HG03520 (cell line): ENCODE data around the gene NACC2.

Experiments used
- ATAC-seq: cut with Tn5 transposase; IDR thresholded peaks from one replicate; pipeline ENCODE4 v1.9.1; 2021; ENCODE audit warnings: mild to moderate bottlenecking, moderate library complexity; ENCODE audit not compliant: unreplicated experiment

Gene NACC2

GRCh38 chr9:136129176-136129575, 34.1 kb upstream of the NACC2 start:
- no peak for ATAC-seq

DNA sequence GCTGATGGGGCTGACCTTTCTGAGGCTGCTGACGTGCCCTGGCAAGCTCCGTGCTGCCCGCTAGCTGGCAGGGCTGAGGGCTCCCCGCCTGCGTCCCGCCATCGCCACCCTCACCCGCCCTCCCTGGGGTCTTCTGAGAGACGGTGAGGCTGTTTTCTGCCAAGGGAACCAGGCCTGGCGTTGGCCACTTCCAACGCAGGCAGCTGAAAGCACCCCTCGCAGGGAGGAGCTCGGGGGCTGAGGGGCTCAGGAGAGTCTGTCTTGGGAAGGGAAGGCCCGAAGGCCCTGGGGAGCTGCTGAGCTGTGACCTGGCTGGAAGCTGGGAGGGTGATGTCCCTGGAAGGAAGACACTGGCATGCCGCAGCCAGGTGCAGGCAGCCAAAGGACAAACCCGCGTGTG, 33.3 kb upstream of the NACC2 start:
- no peak for ATAC-seq

GRCh38 chr9:136127313-136127712, 32.2 kb upstream of the NACC2 start:
- ATAC-seq = no peak

DNA sequence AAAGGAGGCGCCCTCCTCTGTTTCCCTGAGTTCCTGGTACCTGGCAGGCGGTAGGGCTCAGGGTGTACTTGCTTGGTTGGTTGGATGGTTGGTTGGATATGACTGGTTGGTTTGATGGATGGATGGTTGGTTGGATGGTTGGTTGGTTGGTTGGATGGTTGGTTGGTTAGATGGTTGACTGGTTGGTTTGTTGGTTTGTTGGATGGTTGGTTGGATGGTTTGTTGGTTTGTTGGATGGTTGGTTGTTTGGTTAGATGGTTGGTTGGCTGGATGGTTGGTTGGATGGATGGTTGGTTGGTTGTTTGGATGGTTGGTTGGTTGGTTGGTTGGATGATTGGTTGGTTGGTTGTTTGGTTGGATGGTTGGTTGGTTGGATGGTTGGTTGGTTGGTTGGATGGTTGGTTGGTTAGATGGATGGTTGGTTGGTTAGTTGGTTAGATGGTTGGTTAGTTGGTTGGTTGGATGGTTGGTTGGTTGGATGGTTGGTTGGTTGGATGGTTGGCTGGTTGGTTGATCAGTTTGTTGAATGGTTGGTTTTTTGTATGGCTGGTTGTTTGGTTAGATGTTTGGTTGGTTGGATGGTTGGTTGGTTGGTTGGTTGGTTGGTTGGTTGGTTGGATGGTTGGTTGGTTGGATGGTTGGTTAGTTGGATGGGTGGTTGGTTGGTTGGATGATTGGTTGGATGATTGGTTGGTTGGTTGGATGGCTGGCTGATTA, 30.0 kb upstream of the NACC2 start:
- ATAC-seq = no peak

DNA sequence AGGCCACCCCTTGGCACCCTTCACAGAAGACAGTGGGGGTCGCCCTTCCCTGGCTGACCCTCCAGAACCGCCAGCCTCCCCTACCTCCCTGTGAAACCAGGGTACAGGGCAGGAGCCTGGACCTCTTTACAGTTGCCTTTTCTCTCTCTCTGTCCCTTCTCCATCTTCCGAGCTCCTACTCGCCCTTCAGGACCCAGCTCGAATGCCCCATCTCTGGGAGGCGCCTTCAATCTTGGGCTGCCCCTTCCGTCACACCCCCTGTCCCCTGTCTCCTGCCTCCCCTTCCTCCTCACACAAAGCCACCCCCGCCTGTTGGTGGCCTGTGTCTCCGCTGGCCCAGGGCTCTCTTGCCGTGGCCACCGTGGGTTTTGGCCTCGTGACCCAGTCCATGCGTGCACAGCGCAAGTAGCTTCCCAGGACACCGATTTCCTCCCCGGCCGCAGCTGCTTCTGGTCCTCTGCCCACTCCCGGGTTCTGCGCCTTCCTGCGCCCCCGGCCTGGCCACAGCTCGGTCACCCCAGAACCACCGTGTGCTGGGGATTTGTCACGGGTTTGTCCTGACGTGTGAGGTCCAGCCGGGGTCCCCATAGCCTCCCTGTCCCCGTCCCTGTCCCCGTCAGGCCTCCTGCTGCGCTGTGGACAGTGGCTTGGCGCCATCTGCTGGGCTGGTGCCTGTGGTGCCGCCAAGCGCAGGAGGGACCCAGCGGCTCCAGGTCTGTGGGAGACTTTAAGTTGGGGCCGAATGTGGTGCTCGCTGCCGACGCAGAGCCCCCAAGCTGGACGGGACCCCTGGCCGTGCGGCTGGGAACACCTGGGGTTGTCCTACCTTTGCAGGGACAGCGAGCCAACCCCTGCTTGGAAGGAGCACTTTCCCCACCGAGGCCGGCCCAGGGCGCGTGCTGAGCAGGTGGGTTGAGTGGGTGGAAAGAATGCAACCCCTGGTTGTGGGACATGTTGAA, 27.6 kb upstream of the NACC2 start:
- ATAC-seq = no peak

DNA sequence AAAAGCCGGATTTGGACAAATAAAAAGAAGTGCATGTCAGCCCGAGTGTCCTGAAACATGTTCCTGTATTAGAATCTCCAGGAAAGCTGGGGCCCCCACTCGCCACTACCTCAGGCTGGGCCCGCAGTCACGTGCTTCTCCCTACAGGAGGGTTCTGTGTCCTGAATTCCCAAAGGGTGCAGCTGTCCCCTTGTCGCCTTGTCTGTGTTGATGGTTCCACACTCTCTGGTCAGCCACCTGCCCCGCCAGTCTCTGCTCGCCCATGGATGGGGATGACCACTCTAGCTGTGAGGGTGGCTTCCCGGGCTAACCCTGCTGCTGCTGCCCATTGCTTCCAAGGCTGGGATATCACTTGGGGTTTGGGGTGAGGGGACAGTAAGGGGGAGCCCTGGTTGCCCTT, 26.7 kb upstream of the NACC2 start:
- no peak for ATAC-seq

DNA sequence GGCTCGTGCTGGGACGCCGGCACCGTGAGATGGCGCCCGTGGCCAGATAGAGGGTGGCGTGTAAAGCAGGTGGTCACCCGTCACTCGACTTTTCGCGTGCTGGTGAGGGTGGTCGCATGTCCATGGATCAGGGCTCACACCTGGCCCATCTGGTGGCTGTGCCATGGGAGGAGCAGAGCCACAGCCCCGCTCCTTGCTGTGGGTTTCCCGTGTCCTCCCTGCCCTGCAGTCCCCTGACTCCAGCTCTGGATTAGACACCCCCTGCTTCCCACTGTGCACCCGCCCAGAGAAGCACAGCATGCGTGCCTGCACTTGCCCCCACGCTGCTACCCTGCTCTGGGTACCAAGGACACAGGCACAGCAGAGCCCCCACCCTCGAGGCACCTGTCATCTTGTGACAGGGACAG, 25.4 kb upstream of the NACC2 start:
- no peak for ATAC-seq

DNA sequence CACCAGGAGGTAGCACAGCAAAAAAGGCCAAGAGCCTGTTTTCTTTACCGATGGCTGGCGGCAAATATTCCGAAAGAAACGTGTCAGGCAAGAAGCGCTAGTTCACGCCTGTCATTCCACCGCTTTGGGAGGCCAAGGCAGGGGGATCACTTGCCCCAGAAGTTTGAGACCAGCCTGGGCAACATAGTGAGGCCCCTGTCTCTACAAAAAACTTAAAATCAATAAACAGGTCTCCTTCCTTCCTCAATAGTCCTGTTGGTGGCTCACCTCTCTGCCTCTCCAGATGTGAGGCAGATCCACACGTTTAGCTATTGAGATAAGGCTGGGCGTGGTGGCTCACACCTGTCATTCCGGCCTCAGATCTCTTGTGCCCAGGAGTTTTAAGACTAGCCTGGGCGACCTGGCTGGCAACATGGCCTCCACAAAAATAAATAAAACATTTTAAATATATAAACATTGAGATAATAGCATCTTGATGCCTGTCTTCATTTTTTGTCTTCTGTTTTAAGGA, 24.8 kb upstream of the NACC2 start:
- no peak for ATAC-seq

GRCh38 chr9:136119061-136119882, 24.2 kb upstream of the NACC2 start:
- ATAC-seq = peak; percentile 2

DNA sequence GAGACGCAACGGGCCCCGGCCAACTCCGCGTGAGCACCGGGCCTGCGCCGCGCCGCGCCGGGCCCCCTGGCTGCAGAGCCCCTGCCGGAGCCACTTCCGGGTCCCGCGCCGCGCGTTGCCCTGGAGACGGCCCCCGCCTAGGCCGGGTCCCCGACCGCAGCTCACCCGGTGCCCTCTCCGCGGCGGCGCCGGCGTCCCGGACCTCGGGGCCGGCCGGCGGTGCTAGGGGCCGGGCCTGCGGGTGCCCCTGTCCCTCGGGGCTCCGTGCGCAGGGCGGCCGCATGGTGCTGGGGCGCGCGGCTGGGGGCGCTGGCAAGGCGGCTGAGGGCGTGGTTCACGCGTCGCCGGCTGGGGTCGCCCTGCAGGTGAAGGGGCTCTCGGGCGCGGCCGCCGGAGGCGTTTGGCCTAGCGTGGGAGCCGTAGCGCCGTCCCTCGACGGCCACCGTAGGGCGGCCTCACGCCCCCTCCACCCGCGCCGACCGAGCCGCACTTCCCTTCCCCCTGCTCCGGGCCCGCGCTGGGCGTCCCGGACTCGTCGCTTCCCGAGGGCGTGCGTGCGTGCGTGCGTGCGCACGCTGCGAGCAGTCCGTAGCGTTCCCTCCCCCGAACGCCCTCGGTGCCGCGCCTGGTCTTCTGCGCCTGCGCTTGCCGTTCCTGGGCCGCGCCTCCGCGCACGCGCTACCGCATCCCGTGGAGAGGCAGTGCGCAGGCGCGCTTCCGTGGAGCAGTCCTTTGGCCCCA, 23.4 kb upstream of the NACC2 start, which contains the start of gene TMEM250:
TSS of gene TMEM250 (minus strand) at position 556 of the 741 bp plus-strand sequence. CDS start 1,975 bp downstream, outside the sequence.
- peak; percentile 72 for ATAC-seq

GRCh38 chr9:136117916-136118319, 22.8 kb upstream of the NACC2 start:
- ATAC-seq = no peak

- no peak for ATAC-seq
These were observed 22.3 kb upstream of the NACC2 start for GRCh38 chr9:136117291-136117915.

GRCh38 chr9:136116360-136117098, 21.4 kb upstream of the NACC2 start:
- no peak for ATAC-seq

DNA sequence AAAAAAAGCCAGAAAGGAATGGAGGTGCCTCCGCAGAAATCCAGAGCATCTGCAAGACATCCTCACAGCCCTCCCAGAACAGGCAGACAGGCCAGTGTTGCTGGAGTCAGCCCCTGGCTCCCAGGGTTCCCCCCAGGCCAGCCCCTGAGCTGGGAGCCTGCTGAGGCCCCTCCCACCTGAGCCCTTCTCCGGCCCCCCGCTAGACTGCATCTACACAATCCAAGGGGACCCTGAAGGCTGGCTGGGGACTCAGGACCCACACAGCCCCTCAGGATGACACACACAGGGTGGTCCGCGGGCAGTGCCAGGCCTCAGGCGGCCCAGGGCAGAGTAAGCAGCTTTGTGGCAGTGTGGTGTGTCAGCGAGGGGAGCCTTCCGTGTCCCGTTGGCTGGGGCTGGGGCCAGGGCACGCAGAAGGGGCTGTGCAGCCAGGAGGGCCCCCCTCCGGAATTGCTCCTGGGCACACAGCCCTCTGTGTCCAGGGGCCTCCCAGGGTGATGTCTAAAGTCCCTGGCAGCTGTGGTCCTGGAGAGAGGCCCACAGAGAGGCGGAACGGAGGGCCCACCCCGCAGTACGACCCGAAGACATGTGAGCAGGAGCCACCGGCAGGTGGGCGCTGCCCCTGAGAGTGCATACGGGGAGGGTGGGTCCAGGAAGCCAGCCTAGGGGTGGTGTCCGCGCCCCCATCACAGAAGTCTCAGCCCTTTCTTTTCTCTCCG, 20.7 kb upstream of the NACC2 start:
- no peak for ATAC-seq

DNA sequence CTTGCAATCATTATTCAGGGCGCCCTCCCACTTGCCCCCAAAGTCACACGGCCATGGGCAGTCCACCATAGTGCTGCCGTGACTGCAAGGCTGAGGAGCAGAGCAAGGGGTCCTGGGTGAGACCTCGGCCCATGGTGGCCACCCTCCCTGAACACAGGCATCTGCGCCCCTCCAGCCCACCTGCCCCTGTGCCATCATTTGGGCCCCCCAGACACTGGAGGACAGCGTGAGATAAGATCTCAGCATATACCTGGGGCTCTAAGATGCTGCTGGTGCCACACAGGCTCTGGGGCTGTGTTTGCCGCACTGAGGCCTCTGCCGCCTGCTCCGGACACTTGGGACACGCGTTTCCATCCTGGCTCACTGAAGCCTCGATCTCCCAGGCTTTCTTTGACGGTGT, 20.1 kb upstream of the NACC2 start:
- ATAC-seq = no peak

DNA sequence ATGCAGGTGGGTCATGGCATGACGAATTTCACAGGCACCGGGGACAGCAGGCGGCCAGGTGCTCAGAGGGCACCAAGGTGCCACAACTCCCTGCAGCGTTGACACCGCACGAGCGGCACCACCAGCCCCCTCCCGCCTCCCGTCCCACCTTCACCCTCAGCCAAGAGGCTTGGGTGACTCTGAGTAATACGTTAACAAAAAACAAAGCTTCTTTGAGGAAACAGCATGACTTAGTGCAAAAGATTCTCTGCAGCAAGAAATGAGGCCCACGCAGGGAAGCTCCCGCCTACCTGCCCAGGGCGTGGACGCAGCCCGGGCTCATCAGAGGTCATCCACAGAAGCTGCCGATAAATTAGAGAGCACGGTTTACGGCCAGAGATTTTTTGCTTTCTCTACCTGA, 19.5 kb upstream of the NACC2 start:
- no peak for ATAC-seq

GRCh38 chr9:136112541-136112940, 17.5 kb upstream of the NACC2 start:
- ATAC-seq = no peak

DNA sequence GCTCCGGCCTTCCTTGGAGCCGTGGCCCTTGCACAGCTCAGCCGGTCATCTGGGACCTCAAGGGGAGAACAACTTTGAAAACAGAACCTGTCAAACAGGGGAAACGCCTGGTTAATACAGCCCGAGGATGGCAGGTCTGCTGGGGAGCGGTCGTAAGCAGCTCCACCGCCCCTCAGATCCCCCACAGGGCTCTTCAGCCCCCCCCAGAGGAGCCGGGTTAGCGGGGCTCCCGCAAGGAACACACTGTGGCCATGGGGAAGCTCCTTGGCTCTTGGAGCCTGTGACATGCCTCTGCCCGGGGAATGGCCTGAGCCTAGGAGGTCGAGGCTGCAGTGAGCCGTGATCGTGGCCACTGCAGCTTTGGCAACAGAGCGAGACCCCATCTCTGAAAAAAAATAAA, 16.8 kb upstream of the NACC2 start:
- ATAC-seq = no peak
